Measurements from ENCODE around the gene ADGRL2. TPM values are rescaled to one million over a fixed set of nuclear protein-coding genes. Genes with fewer than 3 reads are reported as not detected.

Gene ADGRL2
- total RNA-seq, 2 experiments from 2014 or later = 0.05 TPM; not detected in 1

DNA sequence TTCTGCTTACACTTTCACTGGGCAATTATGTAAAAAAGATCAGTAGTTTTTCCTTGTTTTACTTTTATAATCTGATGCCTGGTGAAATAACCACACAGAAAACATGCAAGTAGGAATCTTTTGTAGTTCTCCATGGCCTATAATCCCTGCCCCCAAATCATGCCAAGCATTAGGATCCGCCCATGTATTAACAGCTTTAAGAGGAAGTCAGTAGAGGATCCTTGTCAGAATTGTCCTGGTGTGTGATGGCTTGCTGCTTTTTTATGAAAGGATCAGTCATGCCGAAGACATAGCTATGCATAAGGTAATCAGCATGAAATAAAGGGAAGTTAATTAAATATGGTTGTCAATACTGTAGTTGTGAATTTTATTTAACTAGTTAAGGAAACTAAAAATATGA, 20.0 kb downstream of the ADGRL2 start:
- Mint-ChIP-seq H3K27me3 (no peaks in the 10 kb centered on the region), H3K4me1 (no peaks in the 10 kb centered on the region), H3K27ac (no peak overlapping the region), H3K9me3 (ENCODE audit: low read depth) (peaks cover 5% of the 10 kb centered on the region), H3K36me3 (no peaks in the 10 kb centered on the region), H3K4me3 (no peak overlapping the region)
- DNase-seq = no peak
- CTCF ChIA-PET = no interaction called here
- ATAC-seq = no peak

DNA sequence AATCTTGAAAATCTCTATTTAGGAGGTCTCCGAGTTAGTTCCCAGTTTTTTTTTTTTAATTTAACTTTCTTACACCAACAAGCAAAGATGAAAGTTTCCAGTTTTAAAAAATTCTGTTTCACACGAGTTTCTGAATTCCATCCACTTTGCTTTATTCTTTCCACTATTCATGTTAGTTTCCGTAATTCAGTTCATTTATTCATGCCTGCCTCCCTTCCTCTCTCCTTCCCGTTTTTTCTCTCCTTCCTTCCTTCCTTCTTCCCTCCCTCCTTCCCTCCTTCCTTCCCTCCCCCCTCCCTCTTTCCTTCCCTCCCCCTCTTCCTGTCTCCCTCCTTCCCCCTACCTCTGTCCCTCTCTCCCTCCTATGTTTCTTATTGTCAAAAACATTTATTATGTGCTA, 22.3 kb downstream of the ADGRL2 start:
- no peaks in the 10 kb centered on the region for H3K27me3 Mint-ChIP-seq
- no peak for ATAC-seq
- no peaks in the 10 kb centered on the region for H3K4me1 Mint-ChIP-seq
- no peaks in the 10 kb centered on the region for H3K36me3 Mint-ChIP-seq
- peaks cover 5% of the 10 kb centered on the region for H3K9me3 Mint-ChIP-seq (ENCODE audit: low read depth)
- DNase-seq = no peak
- CTCF ChIA-PET = no interaction called here
- H3K27ac Mint-ChIP-seq = no peak overlapping the region
- H3K4me3 Mint-ChIP-seq = no peak overlapping the region

- Mint-ChIP-seq H3K4me1 (no peaks in the 10 kb centered on the region), H3K4me3 (no peak overlapping the region), H3K27ac (no peak overlapping the region), H3K36me3 (no peaks in the 10 kb centered on the region), H3K9me3 (ENCODE audit: low read depth) (peaks cover 5% of the 10 kb centered on the region), H3K27me3 (no peaks in the 10 kb centered on the region)
- no peak for DNase-seq
- no peak for ATAC-seq
- CTCF ChIA-PET = no interaction called here
Measured at GRCh38 chr1:81824759-81825158, 24.0 kb downstream of the ADGRL2 start.

GRCh38 chr1:81827942-81828341, 27.2 kb downstream of the ADGRL2 start:
- Mint-ChIP-seq H3K4me3 (no peak overlapping the region), H3K27me3 (no peaks in the 10 kb centered on the region), H3K4me1 (no peaks in the 10 kb centered on the region), H3K9me3 (ENCODE audit: low read depth) (peaks cover 5% of the 10 kb centered on the region), H3K36me3 (no peaks in the 10 kb centered on the region), H3K27ac (no peak overlapping the region)
- DNase-seq = no peak
- CTCF ChIA-PET = no interaction called here
- no peak for ATAC-seq

GRCh38 chr1:81832573-81832972, 31.8 kb downstream of the ADGRL2 start:
- ATAC-seq (no peak), DNase-seq (no peak)
- Mint-ChIP-seq H3K36me3 (no peaks in the 10 kb centered on the region), H3K4me3 (no peak overlapping the region), H3K27ac (no peak overlapping the region), H3K4me1 (no peaks in the 10 kb centered on the region), H3K27me3 (no peaks in the 10 kb centered on the region), H3K9me3 (ENCODE audit: low read depth) (peaks cover 3% of the 10 kb centered on the region)
- CTCF ChIA-PET = no interaction called here

- no peaks in the 10 kb centered on the region for H3K4me1 Mint-ChIP-seq
- no peak overlapping the region for H3K4me3 Mint-ChIP-seq
- CTCF ChIA-PET = no interaction called here
- peaks cover 3% of the 10 kb centered on the region for H3K9me3 Mint-ChIP-seq (ENCODE audit: low read depth)
- H3K27ac Mint-ChIP-seq = no peak overlapping the region
- H3K27me3 Mint-ChIP-seq = no peaks in the 10 kb centered on the region
- H3K36me3 Mint-ChIP-seq = no peaks in the 10 kb centered on the region
- DNase-seq (no peak), ATAC-seq (no peak)
Measured at GRCh38 chr1:81833722-81834121, 33.0 kb downstream of the ADGRL2 start.

- no peak for ATAC-seq
- Mint-ChIP-seq H3K4me1 (no peaks in the 10 kb centered on the region), H3K36me3 (no peaks in the 10 kb centered on the region), H3K27me3 (no peaks in the 10 kb centered on the region), H3K27ac (no peak overlapping the region), H3K9me3 (ENCODE audit: low read depth) (peaks cover 3% of the 10 kb centered on the region), H3K4me3 (no peak overlapping the region)
- CTCF ChIA-PET = no interaction called here
- DNase-seq = no peak
Measured at GRCh38 chr1:81834268-81834667, 33.5 kb downstream of the ADGRL2 start.

GRCh38 chr1:81834921-81835698, 34.4 kb downstream of the ADGRL2 start:
- peaks cover 3% of the 10 kb centered on the region for H3K9me3 Mint-ChIP-seq (ENCODE audit: low read depth)
- CTCF ChIA-PET = no interaction called here
- no peak for ATAC-seq

DNA sequence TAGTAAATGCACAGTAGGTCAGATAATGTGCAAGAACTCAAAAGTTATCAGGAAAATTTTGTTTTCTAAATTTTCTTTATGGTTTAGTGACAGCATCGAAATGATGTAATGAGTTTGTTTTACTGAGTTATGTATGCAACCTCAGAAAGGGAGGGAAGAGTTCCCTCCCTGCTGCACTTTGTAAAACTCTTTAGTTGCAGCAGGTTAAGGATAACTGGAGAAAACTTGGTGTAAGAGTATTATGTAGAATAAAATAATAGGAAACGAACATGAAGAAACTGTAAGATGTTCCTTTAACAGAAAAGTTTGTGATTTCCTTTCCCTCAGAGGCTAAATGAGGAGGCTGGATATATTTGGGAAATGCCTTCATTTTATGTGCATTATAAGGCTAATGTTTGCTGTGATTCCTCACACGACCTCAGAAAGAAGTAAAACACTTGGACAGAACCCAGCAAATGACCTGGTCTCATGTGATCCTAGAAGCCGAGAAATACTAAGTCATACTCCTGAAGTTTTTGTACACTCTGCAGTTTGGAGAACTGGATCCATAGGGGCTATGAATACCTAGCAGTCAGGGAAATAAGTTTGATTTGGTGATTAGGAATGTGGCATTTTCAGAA, 35.4 kb downstream of the ADGRL2 start:
- Mint-ChIP-seq H3K4me3 (no peak overlapping the region), H3K4me1 (no peaks in the 10 kb centered on the region), H3K9me3 (ENCODE audit: low read depth) (peaks cover 3% of the 10 kb centered on the region), H3K27ac (no peak overlapping the region), H3K36me3 (no peaks in the 10 kb centered on the region), H3K27me3 (no peaks in the 10 kb centered on the region)
- ATAC-seq (no peak), DNase-seq (no peak)
- CTCF ChIA-PET = no interaction called here

More at GRCh38 chr1:81834921-81835698, 34.4 kb downstream of the ADGRL2 start:
- no peak overlapping the region for H3K4me3 Mint-ChIP-seq
- H3K4me1 Mint-ChIP-seq = no peaks in the 10 kb centered on the region
- no peaks in the 10 kb centered on the region for H3K36me3 Mint-ChIP-seq
- no peaks in the 10 kb centered on the region for H3K27me3 Mint-ChIP-seq
- H3K27ac Mint-ChIP-seq = no peak overlapping the region
- DNase-seq = no peak

- CTCF ChIA-PET = no interaction called here
- DNase-seq (no peak), ATAC-seq (no peak)
- no peaks in the 10 kb centered on the region for H3K4me1 Mint-ChIP-seq
- H3K36me3 Mint-ChIP-seq = no peaks in the 10 kb centered on the region
- peaks cover 7% of the 10 kb centered on the region for H3K9me3 Mint-ChIP-seq (ENCODE audit: low read depth)
- no peak overlapping the region for H3K27ac Mint-ChIP-seq
- H3K4me3 Mint-ChIP-seq = no peak overlapping the region
- no peaks in the 10 kb centered on the region for H3K27me3 Mint-ChIP-seq
Measured at GRCh38 chr1:81838600-81839218, 38.0 kb downstream of the ADGRL2 start.

DNA sequence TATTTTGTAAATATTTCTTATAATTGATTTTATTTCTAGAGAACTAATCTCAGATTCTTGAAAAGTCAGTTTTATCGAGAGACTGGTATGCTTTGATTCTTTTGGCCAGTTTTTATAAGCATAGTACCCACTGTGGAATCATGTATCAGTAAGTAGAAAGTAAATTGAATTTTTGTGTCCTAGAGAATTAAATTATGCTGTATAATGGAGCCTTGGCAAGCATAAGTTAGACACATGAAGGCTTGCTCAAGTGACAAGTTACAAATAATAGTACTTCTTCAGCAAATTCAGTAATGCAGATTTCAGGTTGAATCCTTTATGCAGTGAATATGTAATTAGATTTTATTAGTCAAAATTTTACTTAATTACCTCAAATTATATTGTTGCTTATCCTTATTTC, 40.1 kb downstream of the ADGRL2 start:
- H3K9me3 Mint-ChIP-seq (ENCODE audit: low read depth) = peaks cover 4% of the 10 kb centered on the region
- DNase-seq (no peak), ATAC-seq (no peak)
- H3K4me1 Mint-ChIP-seq = no peaks in the 10 kb centered on the region
- H3K27me3 Mint-ChIP-seq = no peaks in the 10 kb centered on the region
- H3K4me3 Mint-ChIP-seq = no peak overlapping the region
- CTCF ChIA-PET = no interaction called here
- H3K27ac Mint-ChIP-seq = no peak overlapping the region
- H3K36me3 Mint-ChIP-seq = no peaks in the 10 kb centered on the region

- Mint-ChIP-seq H3K27me3 (no peaks in the 10 kb centered on the region), H3K4me1 (no peaks in the 10 kb centered on the region), H3K36me3 (no peaks in the 10 kb centered on the region), H3K9me3 (ENCODE audit: low read depth) (peaks cover 4% of the 10 kb centered on the region), H3K4me3 (no peak overlapping the region), H3K27ac (no peak overlapping the region)
- DNase-seq = no peak
- CTCF ChIA-PET = no interaction called here
- no peak for ATAC-seq
Measured at GRCh38 chr1:81841795-81842194, 41.1 kb downstream of the ADGRL2 start.

GRCh38 chr1:81844477-81844876, 43.7 kb downstream of the ADGRL2 start:
- H3K4me3 Mint-ChIP-seq = no peak overlapping the region
- H3K27ac Mint-ChIP-seq = no peak overlapping the region
- H3K36me3 Mint-ChIP-seq = no peaks in the 10 kb centered on the region
- no peaks in the 10 kb centered on the region for H3K27me3 Mint-ChIP-seq
- ATAC-seq (no peak), DNase-seq (no peak)
- H3K4me1 Mint-ChIP-seq = no peaks in the 10 kb centered on the region
- peaks cover 4% of the 10 kb centered on the region for H3K9me3 Mint-ChIP-seq (ENCODE audit: low read depth)
- CTCF ChIA-PET = no interaction called here

DNA sequence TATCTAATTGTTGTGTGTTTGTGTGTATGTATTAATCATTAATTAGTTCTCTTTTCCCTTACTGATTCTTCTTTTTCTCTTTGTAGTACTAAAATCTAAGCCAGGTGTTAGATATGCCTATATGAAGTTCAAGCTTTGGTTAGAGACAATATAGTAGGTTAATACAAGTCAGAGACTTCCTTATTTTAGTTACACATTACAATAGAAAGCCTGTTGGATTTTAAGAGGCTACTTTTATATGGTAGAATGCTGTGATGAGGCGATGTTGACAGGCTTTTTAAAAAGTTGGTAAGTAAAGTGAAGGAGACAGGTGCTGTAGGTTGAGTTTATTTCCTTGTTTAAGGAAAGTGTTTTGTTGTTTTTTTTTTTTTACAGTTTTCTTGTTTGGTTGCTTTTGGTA, 45.9 kb downstream of the ADGRL2 start:
- peaks cover 3% of the 10 kb centered on the region for H3K9me3 Mint-ChIP-seq (ENCODE audit: low read depth)
- no peak for DNase-seq
- no peaks in the 10 kb centered on the region for H3K36me3 Mint-ChIP-seq
- no peaks in the 10 kb centered on the region for H3K27me3 Mint-ChIP-seq
- H3K4me1 Mint-ChIP-seq = no peaks in the 10 kb centered on the region
- H3K27ac Mint-ChIP-seq = no peak overlapping the region
- H3K4me3 Mint-ChIP-seq = no peak overlapping the region
- CTCF ChIA-PET = no interaction called here
- no peak for ATAC-seq

All from activated CD8-positive, alpha-beta memory T cell treated with anti-CD3 and anti-CD28 coated beads, Interleukin-2, amount 10 ng/mL, durations not matched to agents 7 days and 5 days (primary cell).